ENCODE data around the gene OPCML.

Gene OPCML

DNA sequence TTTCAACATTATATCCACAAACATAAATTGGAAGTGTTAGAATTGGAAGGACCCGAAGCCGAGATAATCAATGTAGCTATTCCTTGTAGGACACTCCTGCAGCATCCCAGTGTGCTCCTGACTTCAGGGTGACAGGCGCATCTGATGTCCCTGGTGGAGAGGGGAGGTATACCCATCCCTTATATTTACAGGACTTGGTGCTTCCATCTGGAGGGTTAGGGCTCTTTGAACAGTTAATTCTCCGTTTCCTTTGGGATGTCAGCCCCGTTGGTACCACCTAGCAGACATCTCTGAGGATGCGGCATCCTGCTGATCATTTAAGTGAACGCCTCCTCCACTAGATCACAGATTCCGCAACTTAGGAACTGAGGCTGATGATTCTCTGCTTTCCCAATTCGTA is 451.3 kb downstream of the OPCML start:
- TF ChIP-seq, protein P1, sequence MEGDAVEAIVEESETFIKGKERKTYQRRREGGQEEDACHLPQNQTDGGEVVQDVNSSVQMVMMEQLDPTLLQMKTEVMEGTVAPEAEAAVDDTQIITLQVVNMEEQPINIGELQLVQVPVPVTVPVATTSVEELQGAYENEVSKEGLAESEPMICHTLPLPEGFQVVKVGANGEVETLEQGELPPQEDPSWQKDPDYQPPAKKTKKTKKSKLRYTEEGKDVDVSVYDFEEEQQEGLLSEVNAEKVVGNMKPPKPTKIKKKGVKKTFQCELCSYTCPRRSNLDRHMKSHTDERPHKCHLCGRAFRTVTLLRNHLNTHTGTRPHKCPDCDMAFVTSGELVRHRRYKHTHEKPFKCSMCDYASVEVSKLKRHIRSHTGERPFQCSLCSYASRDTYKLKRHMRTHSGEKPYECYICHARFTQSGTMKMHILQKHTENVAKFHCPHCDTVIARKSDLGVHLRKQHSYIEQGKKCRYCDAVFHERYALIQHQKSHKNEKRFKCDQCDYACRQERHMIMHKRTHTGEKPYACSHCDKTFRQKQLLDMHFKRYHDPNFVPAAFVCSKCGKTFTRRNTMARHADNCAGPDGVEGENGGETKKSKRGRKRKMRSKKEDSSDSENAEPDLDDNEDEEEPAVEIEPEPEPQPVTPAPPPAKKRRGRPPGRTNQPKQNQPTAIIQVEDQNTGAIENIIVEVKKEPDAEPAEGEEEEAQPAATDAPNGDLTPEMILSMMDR (IDR thresholded peaks at IDR 0.05): no peak
- H3K27me3 ChIP-seq: peaks cover 81% of the 10 kb centered on the region
- H3K4me1 ChIP-seq (ENCODE audit: control insufficient read depth in 1 of 2, insufficient read depth in 1 of 2, low read depth in 1 of 2, low read length in 1 of 2): no peaks in the 10 kb centered on the region
- H3K27ac ChIP-seq: no peak overlapping the region
- no peaks in the 10 kb centered on the region for H3K36me3 ChIP-seq
- no peaks in the 10 kb centered on the region for H3K9me3 ChIP-seq
- H3K4me3 ChIP-seq (ENCODE audit: low read depth in 1 of 2, low read length in 1 of 2): no peak overlapping the region

DNA sequence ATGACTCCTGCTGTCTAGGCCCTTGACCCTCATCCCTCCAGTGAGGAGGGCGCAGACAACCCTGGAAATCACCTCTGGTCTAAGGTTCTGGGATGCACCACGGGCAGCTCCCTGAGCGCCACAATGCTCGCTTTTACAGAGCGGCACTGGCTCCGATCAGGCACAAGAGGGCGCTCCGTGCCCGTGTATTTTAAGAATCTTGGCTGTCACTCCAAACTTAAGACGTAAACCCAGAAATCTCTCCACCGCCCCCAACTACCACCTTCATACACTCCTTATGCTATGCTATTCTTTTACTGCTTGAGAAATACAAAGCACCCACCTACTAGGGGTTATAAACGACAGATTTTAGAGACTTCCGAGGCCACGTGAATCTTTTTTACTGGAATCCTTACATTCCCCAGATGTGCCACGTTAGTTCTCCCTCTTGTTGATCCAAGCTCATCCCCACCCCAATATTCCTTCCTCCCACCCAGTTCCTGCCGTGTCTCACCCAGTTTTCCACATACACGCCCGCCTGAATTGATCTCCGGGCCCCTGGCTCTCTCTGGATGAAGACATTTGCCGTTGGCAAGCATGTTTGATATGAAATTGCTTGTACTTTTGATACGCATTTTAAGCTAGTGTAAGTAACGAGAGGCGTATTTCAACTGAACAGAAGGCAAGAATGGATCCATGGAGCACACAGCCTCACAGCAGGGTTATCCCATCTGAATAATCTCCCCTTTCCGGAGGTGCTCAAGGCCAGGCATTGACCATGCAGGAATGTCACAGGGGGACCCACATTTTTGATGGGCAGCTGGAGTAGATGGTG is 453.5 kb downstream of the OPCML start:
- peaks cover 58% of the 10 kb centered on the region for H3K27me3 ChIP-seq
- H3K27ac ChIP-seq: no peak overlapping the region
- no peak overlapping the region for H3K4me3 ChIP-seq (ENCODE audit: low read depth in 1 of 2, low read length in 1 of 2)
- TF ChIP-seq, protein P1 (IDR thresholded peaks at IDR 0.05): no peak
- H3K9me3 ChIP-seq: no peaks in the 10 kb centered on the region
- H3K36me3 ChIP-seq: no peaks in the 10 kb centered on the region
- H3K4me1 ChIP-seq (ENCODE audit: control insufficient read depth in 1 of 2, insufficient read depth in 1 of 2, low read depth in 1 of 2, low read length in 1 of 2): no peaks in the 10 kb centered on the region

DNA sequence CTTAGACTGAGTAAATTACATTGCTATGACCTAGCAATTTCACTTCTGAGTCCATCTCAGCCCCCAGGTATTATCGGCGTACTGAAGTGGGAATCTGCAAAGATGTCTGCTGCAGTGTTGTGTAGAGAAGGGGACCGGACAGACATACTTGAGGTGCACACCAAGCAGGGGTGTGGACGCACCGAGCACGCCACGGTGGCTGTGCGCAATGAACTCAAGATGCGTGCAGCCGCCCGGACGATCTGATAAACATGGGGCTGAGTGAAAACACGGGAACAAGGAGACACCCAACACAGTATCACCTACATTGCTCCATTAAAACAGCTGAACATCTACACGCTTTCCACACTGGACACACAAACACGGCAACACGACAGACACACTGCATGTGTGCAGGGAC is 454.3 kb downstream of the OPCML start:
- no peak overlapping the region for H3K27ac ChIP-seq
- TF ChIP-seq, protein P1 (IDR thresholded peaks at IDR 0.05): no peak
- H3K27me3 ChIP-seq: peaks cover 51% of the 10 kb centered on the region
- no peaks in the 10 kb centered on the region for H3K4me1 ChIP-seq (ENCODE audit: control insufficient read depth in 1 of 2, insufficient read depth in 1 of 2, low read depth in 1 of 2, low read length in 1 of 2)
- no peaks in the 10 kb centered on the region for H3K9me3 ChIP-seq
- no peaks in the 10 kb centered on the region for H3K36me3 ChIP-seq
- H3K4me3 ChIP-seq (ENCODE audit: low read depth in 1 of 2, low read length in 1 of 2): no peak overlapping the region

DNA sequence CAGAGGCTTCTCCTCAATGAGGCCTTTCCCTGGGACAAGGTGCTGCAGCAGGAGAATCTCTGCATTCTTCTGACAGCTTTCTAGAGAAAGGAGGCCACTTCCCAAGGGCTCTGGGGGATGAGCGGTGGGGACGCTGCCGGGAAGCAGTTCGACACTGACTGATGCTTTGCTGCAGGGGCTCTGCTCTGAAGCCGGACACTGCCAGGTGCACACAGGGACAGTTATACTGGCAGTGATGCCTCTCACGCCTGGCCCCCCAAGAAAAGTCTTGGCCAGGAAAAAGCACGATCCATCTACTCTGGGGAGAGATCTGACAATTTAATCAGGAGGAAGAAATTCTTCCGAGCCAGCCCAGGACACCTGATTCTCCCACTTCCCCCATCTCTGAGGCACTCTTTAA is 456.9 kb downstream of the OPCML start:
- H3K27ac ChIP-seq: no peak overlapping the region
- TF ChIP-seq, protein P1 (IDR thresholded peaks at IDR 0.05): no peak

DNA sequence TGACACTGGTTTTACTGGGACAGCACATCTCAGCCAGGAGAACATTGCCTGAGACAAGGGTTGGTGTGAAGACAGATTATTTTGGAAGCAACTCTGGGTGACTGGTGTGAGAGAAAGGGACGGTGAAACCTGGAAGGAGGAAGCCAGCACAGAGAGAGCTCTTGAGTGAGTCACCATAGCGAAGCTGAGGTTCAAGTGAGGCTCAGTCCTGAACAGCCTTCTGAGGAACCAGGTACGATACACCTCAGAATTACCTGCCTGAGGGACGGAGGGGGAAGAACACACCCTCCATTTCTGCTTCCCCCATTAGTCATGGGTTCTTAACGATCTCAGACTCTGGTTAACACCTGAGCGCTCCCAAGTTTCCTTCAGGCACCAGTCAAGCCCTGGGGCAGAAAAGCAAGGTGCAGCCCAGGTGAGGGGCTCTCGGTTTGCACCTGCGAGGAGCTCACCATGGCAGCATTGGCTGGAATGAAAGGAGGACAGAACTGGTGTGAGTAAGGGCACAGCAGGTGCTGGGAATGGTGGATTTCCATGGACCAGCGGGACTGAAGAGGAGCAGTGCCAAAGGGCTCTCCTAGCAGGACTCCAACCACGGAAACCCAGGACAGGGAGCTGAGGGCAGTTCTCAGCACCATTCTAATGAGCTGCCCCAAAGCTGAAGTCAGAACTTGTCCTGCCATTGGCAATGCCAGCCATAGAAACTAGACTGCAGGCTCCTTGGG is 459.3 kb downstream of the OPCML start:
- H3K4me1 ChIP-seq (ENCODE audit: control insufficient read depth in 1 of 2, insufficient read depth in 1 of 2, low read depth in 1 of 2, low read length in 1 of 2): no peaks in the 10 kb centered on the region
- H3K36me3 ChIP-seq: no peaks in the 10 kb centered on the region
- no peak overlapping the region for H3K4me3 ChIP-seq (ENCODE audit: low read depth in 1 of 2, low read length in 1 of 2)
- TF ChIP-seq, protein P1 (IDR thresholded peaks at IDR 0.05): no peak
- no peaks in the 10 kb centered on the region for H3K9me3 ChIP-seq
- peaks cover 17% of the 10 kb centered on the region for H3K27me3 ChIP-seq
- H3K27ac ChIP-seq: no peak overlapping the region

More for the DNA sequence above, 456.9 kb downstream of the OPCML start:
- Histone ChIP-seq H3K4me3 (ENCODE audit: low read depth in 1 of 2, low read length in 1 of 2) (no peak overlapping the region), H3K4me1 (ENCODE audit: control insufficient read depth in 1 of 2, insufficient read depth in 1 of 2, low read depth in 1 of 2, low read length in 1 of 2) (no peaks in the 10 kb centered on the region), H3K9me3 (no peaks in the 10 kb centered on the region), H3K36me3 (no peaks in the 10 kb centered on the region), H3K27me3 (peaks cover 31% of the 10 kb centered on the region)
